ENCODE results near the gene ARRB1. TPM values are rescaled to one million over a fixed set of nuclear protein-coding genes. Genes with fewer than 3 reads are reported as not detected.
"Not testable (repeated sequence)": the region's sequence is repeated elsewhere in the genome, so short reads cannot be mapped to it uniquely, and the experiment has no call there.

Gene ARRB1
- polyA plus RNA-seq, 2 of the 4 experiments (the other 2 are of a cell fraction): 6.8 to 14.3 TPM

DNA sequence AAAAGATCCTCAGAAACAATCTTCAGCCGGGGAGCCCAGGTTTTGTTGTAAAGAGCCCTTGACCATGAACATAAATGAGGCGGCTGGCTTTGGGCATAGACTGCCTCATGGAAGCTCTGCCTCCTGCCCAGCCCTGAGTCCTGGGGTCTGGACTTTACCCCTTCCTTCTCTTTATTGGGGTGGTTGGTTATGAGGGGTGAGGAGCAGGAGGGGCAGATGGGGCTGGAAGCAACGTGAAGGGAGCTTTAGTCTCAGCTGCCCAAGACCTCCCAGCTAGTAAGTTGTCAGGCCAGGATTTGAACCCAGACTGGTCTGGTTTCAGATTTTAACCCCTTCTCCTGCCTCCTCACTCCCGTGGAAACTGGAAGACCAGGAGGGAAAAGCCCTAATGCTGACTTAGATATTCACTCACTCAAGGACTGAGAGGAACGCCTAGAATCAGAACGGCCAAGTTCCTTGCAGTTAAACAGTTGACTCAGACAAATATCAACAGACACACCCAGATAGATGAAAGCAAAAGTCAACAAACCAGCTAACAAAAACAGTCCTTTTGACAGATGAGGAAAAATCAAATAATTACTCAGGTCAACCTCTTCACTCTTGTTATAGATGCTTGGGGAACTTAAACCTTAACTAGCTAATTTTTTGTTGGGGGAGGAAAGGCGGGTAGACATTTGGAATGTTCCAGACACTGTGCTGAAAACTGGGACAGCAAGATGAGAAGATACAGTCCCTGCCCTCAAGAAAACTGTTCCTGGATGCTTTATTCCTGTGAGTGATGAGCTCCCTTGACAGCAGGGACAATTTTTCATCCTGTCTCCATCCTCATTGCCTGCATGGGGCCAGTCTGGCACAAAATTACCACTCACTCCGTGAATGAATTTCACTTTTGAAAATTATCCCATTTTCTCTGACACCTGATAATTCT lies 20.8 kb upstream of the ARRB1 start (continued):
- TF ChIP-seq, protein P1, sequence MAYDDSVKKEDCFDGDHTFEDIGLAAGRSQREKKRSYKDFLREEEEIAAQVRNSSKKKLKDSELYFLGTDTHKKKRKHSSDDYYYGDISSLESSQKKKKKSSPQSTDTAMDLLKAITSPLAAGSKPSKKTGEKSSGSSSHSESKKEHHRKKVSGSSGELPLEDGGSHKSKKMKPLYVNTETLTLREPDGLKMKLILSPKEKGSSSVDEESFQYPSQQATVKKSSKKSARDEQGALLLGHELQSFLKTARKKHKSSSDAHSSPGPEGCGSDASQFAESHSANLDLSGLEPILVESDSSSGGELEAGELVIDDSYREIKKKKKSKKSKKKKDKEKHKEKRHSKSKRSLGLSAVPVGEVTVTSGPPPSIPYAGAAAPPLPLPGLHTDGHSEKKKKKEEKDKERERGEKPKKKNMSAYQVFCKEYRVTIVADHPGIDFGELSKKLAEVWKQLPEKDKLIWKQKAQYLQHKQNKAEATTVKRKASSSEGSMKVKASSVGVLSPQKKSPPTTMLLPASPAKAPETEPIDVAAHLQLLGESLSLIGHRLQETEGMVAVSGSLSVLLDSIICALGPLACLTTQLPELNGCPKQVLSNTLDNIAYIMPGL (CRISPR knock-in tag; IDR thresholded peaks at IDR 0.05; ENCODE audit: borderline replicate concordance): no peak
- TF ChIP-seq, protein P2, sequence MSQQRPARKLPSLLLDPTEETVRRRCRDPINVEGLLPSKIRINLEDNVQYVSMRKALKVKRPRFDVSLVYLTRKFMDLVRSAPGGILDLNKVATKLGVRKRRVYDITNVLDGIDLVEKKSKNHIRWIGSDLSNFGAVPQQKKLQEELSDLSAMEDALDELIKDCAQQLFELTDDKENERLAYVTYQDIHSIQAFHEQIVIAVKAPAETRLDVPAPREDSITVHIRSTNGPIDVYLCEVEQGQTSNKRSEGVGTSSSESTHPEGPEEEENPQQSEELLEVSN (IDR thresholded peaks at IDR 0.05; ENCODE audit: borderline replicate concordance, low read depth): no peak
- TF ChIP-seq HOXB13 (CRISPR knock-in tag; IDR thresholded peaks at IDR 0.05; ENCODE audit: low read depth) (no peak), NPAS2 (CRISPR knock-in tag; IDR thresholded peaks at IDR 0.05; ENCODE audit: borderline replicate concordance) (no peak), RNF2 (IDR thresholded peaks at IDR 0.05; ENCODE audit: borderline replicate concordance, low read depth) (no peak), SMC3 (IDR thresholded peaks at IDR 0.05) (no peak), FOSL2 (IDR thresholded peaks at IDR 0.05) (peak; percentile 58; the same call in 1 of the 2 replicates), FOSL2 (CRISPR knock-in tag; IDR thresholded peaks at IDR 0.05) (peak; percentile 93), CEBPB (IDR thresholded peaks at IDR 0.05) (peak in 1 of 2 experiments; percentile 65; a peak in 2 of 4 replicates), TFCP2L1 (CRISPR knock-in tag; IDR thresholded peaks at IDR 0.05) (no peak), RCOR1 (IDR thresholded peaks at IDR 0.05; ENCODE audit: low read depth, low read length) (no peak), RFX5 (IDR thresholded peaks at IDR 0.05) (no peak), CBX2 (IDR thresholded peaks at IDR 0.05; ENCODE audit: borderline replicate concordance, low read depth) (no peak), JUNB (IDR thresholded peaks at IDR 0.05) (peak; percentile 84), RARB (CRISPR knock-in tag; IDR thresholded peaks at IDR 0.05) (no peak), HOXA7 (CRISPR knock-in tag; IDR thresholded peaks at IDR 0.05) (no peak), MAZ (IDR thresholded peaks at IDR 0.05; ENCODE audit: borderline replicate concordance, low read depth, low read length) (no peak), MYC (IDR thresholded peaks at IDR 0.05; ENCODE audit: borderline replicate concordance, low read length) (no peak), CHD4 (IDR thresholded peaks at IDR 0.05; ENCODE audit: borderline replicate concordance) (no peak), SREBF2 (IDR thresholded peaks at IDR 0.05) (no peak), ZFP36 (IDR thresholded peaks at IDR 0.05; ENCODE audit: borderline replicate concordance, partially characterized antibody) (peak; percentile 51)
- TF ChIP-seq, protein P3, sequence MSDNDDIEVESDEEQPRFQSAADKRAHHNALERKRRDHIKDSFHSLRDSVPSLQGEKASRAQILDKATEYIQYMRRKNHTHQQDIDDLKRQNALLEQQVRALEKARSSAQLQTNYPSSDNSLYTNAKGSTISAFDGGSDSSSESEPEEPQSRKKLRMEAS (IDR thresholded peaks at IDR 0.05): peak; percentile 64; the same call in 1 of the 2 replicates

DNA sequence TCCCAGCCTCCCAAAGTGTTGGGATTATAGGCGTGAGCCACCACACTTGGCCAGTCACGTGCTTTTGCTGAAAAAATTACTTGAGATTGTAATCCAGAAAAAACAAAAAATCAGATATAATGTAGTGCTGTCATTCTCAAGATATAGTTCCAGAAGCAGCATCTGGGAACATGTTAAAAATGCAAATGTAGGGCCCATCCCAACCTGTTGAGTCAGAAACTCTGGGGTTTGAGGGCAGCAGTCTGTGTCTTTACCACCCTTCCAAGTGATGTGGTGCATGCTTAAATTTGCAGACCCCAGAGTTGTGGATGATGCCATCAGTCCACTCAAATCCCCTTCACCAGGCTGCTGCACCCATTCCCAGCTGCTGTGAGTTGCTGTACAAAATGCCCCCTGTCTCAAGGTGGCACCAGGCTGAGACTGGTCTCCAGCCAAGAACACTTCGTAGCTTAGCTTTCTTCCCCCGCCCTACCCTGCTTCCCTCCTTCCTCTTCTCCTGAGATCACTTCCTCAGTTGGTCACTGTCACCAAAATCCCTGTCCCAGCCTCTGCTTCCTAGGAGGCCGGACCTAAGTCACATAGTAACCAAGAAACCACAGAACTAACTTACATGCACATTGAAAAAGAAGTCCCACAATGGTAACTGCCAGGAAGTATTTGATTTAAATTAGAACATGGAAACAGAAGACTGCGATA lies 18.2 kb upstream of the ARRB1 start:
- peaks cover 10% of the 10 kb centered on the region for H3K9me3 ChIP-seq
- FAIRE-seq (no peak), DNase-seq (ENCODE audit: low read depth in 1 of 2, low spot score in 1 of 2) (no peak), ATAC-seq (no peak)
- H3K4me1 ChIP-seq: peaks cover 32% of the 10 kb centered on the region
- WGBS (ENCODE audit: missing lambda C conversion rate): 91% methylated on average over 6 of the region's 6 CpGs
- H3K4me2 ChIP-seq: no peak overlapping the region
- no peak overlapping the region for H3K4me3 ChIP-seq
- CTCF ChIA-PET: interaction anchor here (0.7 kb wide), 1 partner anchor 13 kb away, joined by 3 read pairs; no protein-coding TSS in a partner anchor
- H3K27ac ChIP-seq: peak overlapping the region in 1 of 2 experiments; percentile 28; a peak in 1 of 6 replicates
- TF ChIP-seq ZFP36 (IDR thresholded peaks at IDR 0.05; ENCODE audit: borderline replicate concordance, partially characterized antibody) (no peak), ESRRA (IDR thresholded peaks at IDR 0.05; ENCODE audit: borderline replicate concordance, low read length) (no peak), PHF8 (IDR thresholded peaks at IDR 0.05; ENCODE audit: borderline replicate concordance, low read depth) (no peak), MYC (IDR thresholded peaks at IDR 0.05; ENCODE audit: borderline replicate concordance, low read length) (no peak), RAD21 (conservative IDR thresholded peaks at IDR 0.05 in 1 of 2, IDR thresholded peaks at IDR 0.05 in 1 of 2) (no peak), ZC3H11A (IDR thresholded peaks at IDR 0.05) (no peak)
- TF ChIP-seq, protein P4, sequence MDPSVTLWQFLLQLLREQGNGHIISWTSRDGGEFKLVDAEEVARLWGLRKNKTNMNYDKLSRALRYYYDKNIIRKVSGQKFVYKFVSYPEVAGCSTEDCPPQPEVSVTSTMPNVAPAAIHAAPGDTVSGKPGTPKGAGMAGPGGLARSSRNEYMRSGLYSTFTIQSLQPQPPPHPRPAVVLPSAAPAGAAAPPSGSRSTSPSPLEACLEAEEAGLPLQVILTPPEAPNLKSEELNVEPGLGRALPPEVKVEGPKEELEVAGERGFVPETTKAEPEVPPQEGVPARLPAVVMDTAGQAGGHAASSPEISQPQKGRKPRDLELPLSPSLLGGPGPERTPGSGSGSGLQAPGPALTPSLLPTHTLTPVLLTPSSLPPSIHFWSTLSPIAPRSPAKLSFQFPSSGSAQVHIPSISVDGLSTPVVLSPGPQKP (IDR thresholded peaks at IDR 0.05; ENCODE audit: low read depth, low read length): no peak
- POLR2A ChIA-PET: no interaction called here

DNA sequence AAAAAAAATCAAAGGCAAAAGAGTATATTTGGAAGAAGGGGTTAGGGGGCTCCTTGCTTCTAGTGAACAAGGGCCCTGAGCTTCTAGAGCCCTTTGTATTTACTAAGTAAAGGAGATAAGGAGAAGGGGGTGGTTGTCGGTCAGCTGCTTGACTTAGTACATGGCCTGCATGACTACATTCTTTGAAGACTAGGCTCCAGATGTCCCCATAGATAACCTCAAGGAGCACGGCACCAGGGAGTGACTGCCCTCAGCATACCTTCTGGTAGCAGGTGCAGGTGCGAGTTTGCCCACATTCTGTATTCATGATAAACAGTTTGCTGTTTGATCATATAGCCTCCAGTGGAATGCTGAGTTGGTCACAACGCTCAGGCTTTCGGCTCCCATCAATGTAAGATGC lies 15.4 kb upstream of the ARRB1 start:
- POLR2A ChIA-PET; H3K4me2 ChIP-seq; DNase-seq (ENCODE audit: low read depth in 1 of 2, low spot score in 1 of 2); FAIRE-seq; H3K9me3 ChIP-seq; H3K4me3 ChIP-seq; ATAC-seq: not testable (repeated sequence)
- WGBS (ENCODE audit: missing lambda C conversion rate): 84% methylated on average over 5 of the region's 5 CpGs
- Histone ChIP-seq H3K27ac (peak overlapping the region in 1 of 2 experiments; percentile 17; a peak in 1 of 6 replicates), H3K4me1 (peaks cover 18% of the 10 kb centered on the region)
- CTCF ChIA-PET: interaction anchor here (1.3 kb wide), 1 partner anchor 10 kb away, joined by 3 read pairs; no protein-coding TSS in a partner anchor

Measured in A549 (cell line).